SK-N-SH (cell line): ENCODE results near the gene ALKBH8. TPM values are rescaled to one million over a fixed set of nuclear protein-coding genes. Genes with fewer than 3 reads are reported as not detected.
A peak's percentile ranks its signal among the peaks of the same experiment; 100 is the strongest.

ENCODE experiments used
- CTCF ChIA-PET: fragments of 300-600, 350-600 bp; formaldehyde crosslinking; extraction: SDS; loops from one replicate; lab custom pipeline; 2021; lab: Yijun Ruan, JAX
- POLR2A ChIA-PET: fragments of 350-600 bp; sonication (Branson Sonifier 250); formaldehyde crosslinking; extraction: SDS; loops from one replicate; lab custom pipeline; 2020; ENCODE audit warnings: antibody characterized with exemption, inconsistent platforms; lab: Yijun Ruan, JAX
- DNase-seq: peaks from one replicate; pipeline ENCODE4 v3.0.0; 2012
- H2AFZ ChIP-seq: fragments of 200-600 bp; sonication (generic); 2 replicates; pipeline ENCODE4 v1.8.1; 2016; ENCODE audit warnings: antibody characterized with exemption, mild to moderate bottlenecking, low read depth
- H3F3A ChIP-seq: fragments of 200-600 bp; sonication (generic); replicated peaks from 2 replicates; pipeline ENCODE3; 2016; ENCODE audit warnings: antibody characterized with exemption, mild to moderate bottlenecking; ENCODE audit not compliant: insufficient read depth
- H3K27ac ChIP-seq, 2 experiments: fragments of 200-500 bp in 1 of 2; fragments of 200-600 bp in 1 of 2; sonication (Bioruptor generic) in 1 of 2; sonication (generic), shearing (Covaris generic) in 1 of 2; 2 replicates each; pipeline versions ENCODE4 v1.5.1 to v1.6.1; 2014 to 2016; ENCODE audit warnings: low read depth in 2 of 2, inconsistent platforms in 1 of 2, low read length in 1 of 2, mild to moderate bottlenecking in 1 of 2, mixed read lengths in 1 of 2
- H3K27me3 ChIP-seq: fragments of 200-600 bp; sonication (generic), shearing (Covaris generic); 2 replicates; pipeline ENCODE4 v1.6.1; 2016; ENCODE audit warnings: mixed run types; ENCODE audit not compliant: insufficient read depth
- H3K36me3 ChIP-seq, 2 experiments: fragments of 200-500 bp in 1 of 2; fragments of 200-600 bp in 1 of 2; sonication (Bioruptor generic) in 1 of 2; sonication (generic) in 1 of 2; replicated peaks in 1 of 2; 2 replicates each; pipeline versions ENCODE3 to v1.5.1; 2014 to 2016; ENCODE audit warnings: low read length in 1 of 2, mild to moderate bottlenecking in 1 of 2; ENCODE audit not compliant: insufficient read depth in 2 of 2, control insufficient read depth in 1 of 2
- H3K4me1 ChIP-seq, 2 experiments: fragments of 200-500 bp in 1 of 2; fragments of 200-600 bp in 1 of 2; sonication (Bioruptor generic) in 1 of 2; sonication (generic), shearing (Covaris generic) in 1 of 2; 2 replicates each; pipeline versions ENCODE4 v1.5.1 to v1.6.1; 2014 to 2016; ENCODE audit warnings: low read depth in 1 of 2, low read length in 1 of 2, mixed run types in 1 of 2; ENCODE audit not compliant: insufficient read depth in 2 of 2, control insufficient read depth in 1 of 2
- H3K4me2 ChIP-seq: fragments of 200-600 bp; sonication (generic), shearing (Covaris generic); 2 replicates; pipeline ENCODE4 v1.6.1; 2017; ENCODE audit warnings: mixed run types
- H3K4me3 ChIP-seq, 2 experiments: fragments of 200-500 bp in 1 of 2; fragments of 200-600 bp in 1 of 2; sonication (Bioruptor generic) in 1 of 2; sonication (generic), shearing (Covaris generic) in 1 of 2; 2 replicates each; pipeline versions ENCODE4 v1.5.1 to v1.8.1; 2014 to 2016; ENCODE audit warnings: low read depth in 2 of 2, inconsistent platforms in 1 of 2, low read length in 1 of 2, mild to moderate bottlenecking in 1 of 2, mixed read lengths in 1 of 2, moderate library complexity in 1 of 2
- H3K79me2 ChIP-seq: fragments of 200-600 bp; sonication (generic); 2 replicates; pipeline ENCODE4 v1.8.1; 2017; ENCODE audit warnings: mild to moderate bottlenecking; ENCODE audit not compliant: insufficient read depth
- H3K9ac ChIP-seq: fragments of 200-600 bp; sonication (generic); 2 replicates; pipeline ENCODE4 v1.6.1; 2017; ENCODE audit warnings: mixed run types
- H3K9me2 ChIP-seq: fragments of 200-600 bp; sonication (generic); 2 replicates; pipeline ENCODE4 v1.6.1; 2017; ENCODE audit warnings: mixed run types
- H3K9me3 ChIP-seq: fragments of 200-600 bp; sonication (generic); 2 replicates; pipeline ENCODE4 v1.6.1; 2017; ENCODE audit warnings: mixed run types, mild to moderate bottlenecking, moderate library complexity
- H4K20me1 ChIP-seq: fragments of 200-600 bp; sonication (generic); 2 replicates; pipeline ENCODE4 v1.6.1; 2017; ENCODE audit warnings: mild to moderate bottlenecking, mixed run types; ENCODE audit not compliant: insufficient read depth
- ELF1 ChIP-seq: IDR thresholded peaks from 2 replicates; pipeline ENCODE4 v1.4.0; 2012
- EP300 ChIP-seq, 2 experiments: IDR thresholded peaks; 2 replicates each; pipeline versions ENCODE4 v1.4.0 to v1.6.1; 2012; ENCODE audit warnings: borderline replicate concordance in 1 of 2, low read depth in 1 of 2, low read length in 1 of 2
- FOSL2 ChIP-seq: IDR thresholded peaks from 2 replicates; pipeline ENCODE4 v1.4.0; 2012; ENCODE audit warnings: low read depth, mild to moderate bottlenecking, moderate library complexity, borderline replicate concordance
- FOXJ3 ChIP-seq: sonication (generic); formaldehyde crosslinking; IDR thresholded peaks from 2 replicates; pipeline ENCODE4 v1.5.1; 2020; ENCODE audit warnings: mild to moderate bottlenecking, missing genetic modification reagents
- GABPA ChIP-seq: IDR thresholded peaks from 2 replicates; pipeline ENCODE4 v1.4.0; 2012; ENCODE audit warnings: low read depth, mild to moderate bottlenecking
- GATA2 ChIP-seq: sonication (generic); formaldehyde crosslinking; IDR thresholded peaks from 2 replicates; pipeline ENCODE4 v1.5.0; 2020; ENCODE audit warnings: mild to moderate bottlenecking, missing genetic modification reagents
- NFIC ChIP-seq: IDR thresholded peaks from 2 replicates; pipeline ENCODE4 v1.4.0; 2012; ENCODE audit warnings: borderline replicate concordance
- NRF1 ChIP-seq: IDR thresholded peaks from 2 replicates; pipeline ENCODE4 v1.6.1; 2012; ENCODE audit warnings: low read depth, mild to moderate bottlenecking, low read length
- POLR2AphosphoS5 ChIP-seq: IDR thresholded peaks from 2 replicates; pipeline ENCODE4 v1.6.1; 2012; ENCODE audit warnings: low read depth, low read length
- RFX5 ChIP-seq: IDR thresholded peaks from 2 replicates; pipeline ENCODE4 v1.6.1; 2012; ENCODE audit warnings: mild to moderate bottlenecking, improper control_type of control experiment, low read length
- RXRA ChIP-seq: IDR thresholded peaks from 2 replicates; pipeline ENCODE4 v1.4.0; 2012; ENCODE audit warnings: low read depth, mild to moderate bottlenecking, borderline replicate concordance
- SMC3 ChIP-seq: IDR thresholded peaks from 2 replicates; pipeline ENCODE4 v1.6.1; 2012; ENCODE audit warnings: low read depth, low read length, improper control_type of control experiment
- TCF12 ChIP-seq: IDR thresholded peaks from 2 replicates; pipeline ENCODE4 v1.4.0; 2012
- TEAD4 ChIP-seq: IDR thresholded peaks from 2 replicates; pipeline ENCODE4 v1.4.0; 2012; ENCODE audit warnings: mild to moderate bottlenecking, borderline replicate concordance; ENCODE audit not compliant: insufficient read depth
- WGBS: methylation state at CpG from one replicate; pipeline ENCODE4 v1.1.6; 2017; ENCODE audit warnings: low lambda C conversion rate; 5-methylcytosine and 5-hydroxymethylcytosine counted together
- polyA plus RNA-seq, 3 experiments: library from polyadenylated mRNA; depleted of rRNA; stranded (reverse); fragments of >200 nt; gene quantifications; 2 replicates each; pipeline ENCODE4 v1.2.3, GENCODE V29; 2012
- TF ChIP-seq, protein P1 (sequence below): fragments of 150-350 bp; IDR thresholded peaks from 2 replicates; pipeline ENCODE4 v1.6.1; 2016; ENCODE audit warnings: mild to moderate bottlenecking, low read depth, low read length
- TF ChIP-seq, protein P2 (sequence below): fragments of 200-600 bp; sonication (generic); IDR thresholded peaks from 2 replicates; pipeline ENCODE4 v1.6.1; 2017; ENCODE audit warnings: antibody characterized with exemption, mild to moderate bottlenecking, moderate library complexity
- TF ChIP-seq, protein P3 (sequence below): IDR thresholded peaks from 2 replicates; pipeline ENCODE4 v1.6.1; 2012; ENCODE audit warnings: mild to moderate bottlenecking, low read depth, low read length, moderate library complexity

The ALKBH8 gene
- polyA plus RNA-seq, 1 of the 3 experiments (the other 2 are of a cell fraction): 2.4 TPM

- no peak overlapping the region for H3K27ac ChIP-seq
- POLR2A ChIA-PET: no interaction called here
- no peak for DNase-seq
Measured at GRCh38 chr11:107547961-107548360, 17.6 kb downstream of the ALKBH8 start.

GRCh38 chr11:107545101-107545514, 20.4 kb downstream of the ALKBH8 start:
- CTCF ChIA-PET: interaction anchor here (6.2 kb wide), 1 partner anchor 144 kb away, joined by 61 read pairs; no protein-coding TSS in a partner anchor
- 79% methylated on average over 1 of the region's 1 CpG for WGBS
- no peaks in the 10 kb centered on the region for H3K27me3 ChIP-seq
- H3K27ac ChIP-seq: peak overlapping the region in 1 of 2 experiments; percentile 75; a peak in 2 of 4 replicates
- no peak for DNase-seq
- peaks cover 0 to 8% of the 10 kb centered on the region in 2 experiments; a peak in 2 of 4 replicates for H3K4me1 ChIP-seq
- no peaks in the 10 kb centered on the region for H3K79me2 ChIP-seq
- no peak overlapping the region for H2AFZ ChIP-seq
- peaks cover 23% of the 10 kb centered on the region for H3F3A ChIP-seq
- H3K9ac ChIP-seq: no peak overlapping the region
- peak overlapping the region; percentile 41 for H3K4me2 ChIP-seq
- H3K9me2 ChIP-seq: no peaks in the 10 kb centered on the region
- H3K4me3 ChIP-seq: no peak overlapping the region
- H3K9me3 ChIP-seq: no peaks in the 10 kb centered on the region
- no peak for TF ChIP-seq RXRA
- peak; percentile 16; the same call in 1 of the 2 replicates for TF ChIP-seq TCF12
- TF ChIP-seq FOSL2: peak; percentile 46; the same call in 1 of the 2 replicates
- TF ChIP-seq, protein P1, sequence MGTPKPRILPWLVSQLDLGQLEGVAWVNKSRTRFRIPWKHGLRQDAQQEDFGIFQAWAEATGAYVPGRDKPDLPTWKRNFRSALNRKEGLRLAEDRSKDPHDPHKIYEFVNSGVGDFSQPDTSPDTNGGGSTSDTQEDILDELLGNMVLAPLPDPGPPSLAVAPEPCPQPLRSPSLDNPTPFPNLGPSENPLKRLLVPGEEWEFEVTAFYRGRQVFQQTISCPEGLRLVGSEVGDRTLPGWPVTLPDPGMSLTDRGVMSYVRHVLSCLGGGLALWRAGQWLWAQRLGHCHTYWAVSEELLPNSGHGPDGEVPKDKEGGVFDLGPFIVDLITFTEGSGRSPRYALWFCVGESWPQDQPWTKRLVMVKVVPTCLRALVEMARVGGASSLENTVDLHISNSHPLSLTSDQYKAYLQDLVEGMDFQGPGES: no peak
- no peak for TF ChIP-seq NFIC
- no peak for TF ChIP-seq GATA2 (CRISPR knock-in tag)
- TF ChIP-seq, protein P2, sequence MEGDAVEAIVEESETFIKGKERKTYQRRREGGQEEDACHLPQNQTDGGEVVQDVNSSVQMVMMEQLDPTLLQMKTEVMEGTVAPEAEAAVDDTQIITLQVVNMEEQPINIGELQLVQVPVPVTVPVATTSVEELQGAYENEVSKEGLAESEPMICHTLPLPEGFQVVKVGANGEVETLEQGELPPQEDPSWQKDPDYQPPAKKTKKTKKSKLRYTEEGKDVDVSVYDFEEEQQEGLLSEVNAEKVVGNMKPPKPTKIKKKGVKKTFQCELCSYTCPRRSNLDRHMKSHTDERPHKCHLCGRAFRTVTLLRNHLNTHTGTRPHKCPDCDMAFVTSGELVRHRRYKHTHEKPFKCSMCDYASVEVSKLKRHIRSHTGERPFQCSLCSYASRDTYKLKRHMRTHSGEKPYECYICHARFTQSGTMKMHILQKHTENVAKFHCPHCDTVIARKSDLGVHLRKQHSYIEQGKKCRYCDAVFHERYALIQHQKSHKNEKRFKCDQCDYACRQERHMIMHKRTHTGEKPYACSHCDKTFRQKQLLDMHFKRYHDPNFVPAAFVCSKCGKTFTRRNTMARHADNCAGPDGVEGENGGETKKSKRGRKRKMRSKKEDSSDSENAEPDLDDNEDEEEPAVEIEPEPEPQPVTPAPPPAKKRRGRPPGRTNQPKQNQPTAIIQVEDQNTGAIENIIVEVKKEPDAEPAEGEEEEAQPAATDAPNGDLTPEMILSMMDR: no peak
- TF ChIP-seq RFX5: no peak
- TF ChIP-seq FOXJ3 (CRISPR knock-in tag): no peak
- TF ChIP-seq EP300 (IDR thresholded peaks at IDR 0.05; ENCODE audit: borderline replicate concordance in 1 of 2, low read depth in 1 of 2, low read length in 1 of 2): 0 out of 4 replicates have a peak, but pooled peaks of 1 of the 2 experiments have one; percentile 35
- H4K20me1 ChIP-seq: no peaks in the 10 kb centered on the region
- POLR2A ChIA-PET: no interaction called here
- peaks cover 11 to 23% of the 10 kb centered on the region in 2 experiments for H3K36me3 ChIP-seq

More at GRCh38 chr11:107547961-107548360, 17.6 kb downstream of the ALKBH8 start:
- CTCF ChIA-PET: interaction anchor here (0.6 to 9.1 kb wide), 10 partner anchors 9 to 243 kb away, joined by 3 to 110 read pairs (median 5); partner anchors contain the start of gene ALKBH8
- Histone ChIP-seq H3K9me2 (no peaks in the 10 kb centered on the region), H3K4me1 (peaks cover 0 to 8% of the 10 kb centered on the region in 2 experiments; a peak in 2 of 4 replicates), H3K27me3 (no peaks in the 10 kb centered on the region), H3F3A (peaks cover 23% of the 10 kb centered on the region), H3K36me3 (peaks cover 17 to 43% of the 10 kb centered on the region in 2 experiments), H2AFZ (no peak overlapping the region), H3K9ac (no peak overlapping the region), H3K79me2 (no peaks in the 10 kb centered on the region), H3K9me3 (no peaks in the 10 kb centered on the region), H3K4me2 (no peak overlapping the region), H3K4me3 (no peak overlapping the region), H4K20me1 (no peaks in the 10 kb centered on the region)
- WGBS: 89% methylated on average over 4 of the region's 4 CpGs
- TF ChIP-seq EP300 (IDR thresholded peaks at IDR 0.05; ENCODE audit: borderline replicate concordance in 1 of 2, low read depth in 1 of 2, low read length in 1 of 2) (no peak), TEAD4 (no peak), NRF1 (no peak), ELF1 (no peak), SMC3 (no peak), GABPA (no peak), NFIC (no peak), RFX5 (no peak), POLR2AphosphoS5 (no peak)
- TF ChIP-seq, protein P3, sequence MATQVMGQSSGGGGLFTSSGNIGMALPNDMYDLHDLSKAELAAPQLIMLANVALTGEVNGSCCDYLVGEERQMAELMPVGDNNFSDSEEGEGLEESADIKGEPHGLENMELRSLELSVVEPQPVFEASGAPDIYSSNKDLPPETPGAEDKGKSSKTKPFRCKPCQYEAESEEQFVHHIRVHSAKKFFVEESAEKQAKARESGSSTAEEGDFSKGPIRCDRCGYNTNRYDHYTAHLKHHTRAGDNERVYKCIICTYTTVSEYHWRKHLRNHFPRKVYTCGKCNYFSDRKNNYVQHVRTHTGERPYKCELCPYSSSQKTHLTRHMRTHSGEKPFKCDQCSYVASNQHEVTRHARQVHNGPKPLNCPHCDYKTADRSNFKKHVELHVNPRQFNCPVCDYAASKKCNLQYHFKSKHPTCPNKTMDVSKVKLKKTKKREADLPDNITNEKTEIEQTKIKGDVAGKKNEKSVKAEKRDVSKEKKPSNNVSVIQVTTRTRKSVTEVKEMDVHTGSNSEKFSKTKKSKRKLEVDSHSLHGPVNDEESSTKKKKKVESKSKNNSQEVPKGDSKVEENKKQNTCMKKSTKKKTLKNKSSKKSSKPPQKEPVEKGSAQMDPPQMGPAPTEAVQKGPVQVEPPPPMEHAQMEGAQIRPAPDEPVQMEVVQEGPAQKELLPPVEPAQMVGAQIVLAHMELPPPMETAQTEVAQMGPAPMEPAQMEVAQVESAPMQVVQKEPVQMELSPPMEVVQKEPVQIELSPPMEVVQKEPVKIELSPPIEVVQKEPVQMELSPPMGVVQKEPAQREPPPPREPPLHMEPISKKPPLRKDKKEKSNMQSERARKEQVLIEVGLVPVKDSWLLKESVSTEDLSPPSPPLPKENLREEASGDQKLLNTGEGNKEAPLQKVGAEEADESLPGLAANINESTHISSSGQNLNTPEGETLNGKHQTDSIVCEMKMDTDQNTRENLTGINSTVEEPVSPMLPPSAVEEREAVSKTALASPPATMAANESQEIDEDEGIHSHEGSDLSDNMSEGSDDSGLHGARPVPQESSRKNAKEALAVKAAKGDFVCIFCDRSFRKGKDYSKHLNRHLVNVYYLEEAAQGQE: no peak
